MG63 (cell line): Measurements from ENCODE around the gene LRRC8C. TPM values are rescaled to one million over a fixed set of nuclear protein-coding genes. Genes with fewer than 3 reads are reported as not detected.

ENCODE experiments used
- DNase-seq: peaks from one replicate; pipeline ENCODE4 v3.0.0-alpha.2; 2020
- H3K27me3 ChIP-seq: fragments of 250-450 bp; sonication (Bioruptor Pico); 2 replicates; pipeline ENCODE4 v1.5.1; 2020; ENCODE audit warnings: mild to moderate bottlenecking, moderate library complexity
- H3K36me3 ChIP-seq: fragments of 250-450 bp; sonication (Bioruptor Pico); 2 replicates; pipeline ENCODE4 v1.5.1; 2020; ENCODE audit warnings: mild to moderate bottlenecking, moderate library complexity
- H3K4me3 ChIP-seq: fragments of 250-450 bp; sonication (Bioruptor Pico); 2 replicates; pipeline ENCODE4 v1.5.1; 2020; ENCODE audit warnings: mild to moderate bottlenecking, moderate library complexity
- H3K9me3 ChIP-seq: fragments of 250-450 bp; sonication (Bioruptor Pico); 2 replicates; pipeline ENCODE4 v1.5.1; 2020; ENCODE audit warnings: mild to moderate bottlenecking, moderate library complexity
- total RNA-seq: library from RNA; depleted of rRNA; stranded (reverse); fragments of >200 nt; shearing (Covaris generic); gene quantifications from 2 replicates; pipeline ENCODE4 v1.2.3, GENCODE V29; 2014; ENCODE audit warnings: low replicate concordance

Gene LRRC8C
- total RNA-seq, 1 experiment from 2014 or later: 0.43 TPM

GRCh38 chr1:89604414-89604735 is 28.5 kb upstream of the LRRC8C start:
- no peaks in the 10 kb centered on the region for H3K9me3 ChIP-seq
- H3K27me3 ChIP-seq: no peaks in the 10 kb centered on the region
- no peak overlapping the region for H3K4me3 ChIP-seq
- H3K36me3 ChIP-seq: no peaks in the 10 kb centered on the region
- peak; percentile 28 for DNase-seq

GRCh38 chr1:89605692-89606091 is 27.2 kb upstream of the LRRC8C start:
- no peaks in the 10 kb centered on the region for H3K9me3 ChIP-seq
- peak; percentile 73 for DNase-seq
- H3K27me3 ChIP-seq: no peaks in the 10 kb centered on the region
- no peak overlapping the region for H3K4me3 ChIP-seq
- no peaks in the 10 kb centered on the region for H3K36me3 ChIP-seq

- Histone ChIP-seq H3K36me3 (no peaks in the 10 kb centered on the region), H3K27me3 (no peaks in the 10 kb centered on the region), H3K4me3 (no peak overlapping the region), H3K9me3 (no peaks in the 10 kb centered on the region)
- no peak for DNase-seq
Observed at GRCh38 chr1:89606227-89606980, 26.5 kb upstream of the LRRC8C start.

- no peak for DNase-seq
- Histone ChIP-seq H3K27me3 (no peaks in the 10 kb centered on the region), H3K9me3 (no peaks in the 10 kb centered on the region), H3K36me3 (no peaks in the 10 kb centered on the region), H3K4me3 (no peak overlapping the region)
Observed at GRCh38 chr1:89607156-89607555, 25.8 kb upstream of the LRRC8C start.

GRCh38 chr1:89607586-89608318 is 25.2 kb upstream of the LRRC8C start:
- DNase-seq: no peak
- Histone ChIP-seq H3K27me3 (no peaks in the 10 kb centered on the region), H3K9me3 (no peaks in the 10 kb centered on the region), H3K36me3 (no peaks in the 10 kb centered on the region), H3K4me3 (no peak overlapping the region)

- no peak overlapping the region for H3K4me3 ChIP-seq
- no peaks in the 10 kb centered on the region for H3K27me3 ChIP-seq
- no peaks in the 10 kb centered on the region for H3K9me3 ChIP-seq
- DNase-seq: no peak
- no peaks in the 10 kb centered on the region for H3K36me3 ChIP-seq
Observed at GRCh38 chr1:89608319-89608983, 24.5 kb upstream of the LRRC8C start.

- no peak for DNase-seq
- Histone ChIP-seq H3K9me3 (no peaks in the 10 kb centered on the region), H3K4me3 (no peak overlapping the region), H3K27me3 (no peaks in the 10 kb centered on the region), H3K36me3 (no peaks in the 10 kb centered on the region)
Observed at GRCh38 chr1:89608984-89609725, 23.8 kb upstream of the LRRC8C start.

GRCh38 chr1:89609781-89610456 is 23.0 kb upstream of the LRRC8C start:
- DNase-seq: no peak
- H3K27me3 ChIP-seq: no peaks in the 10 kb centered on the region
- H3K4me3 ChIP-seq: no peak overlapping the region
- no peaks in the 10 kb centered on the region for H3K9me3 ChIP-seq
- no peaks in the 10 kb centered on the region for H3K36me3 ChIP-seq

GRCh38 chr1:89610457-89611011 is 22.4 kb upstream of the LRRC8C start:
- Histone ChIP-seq H3K27me3 (no peaks in the 10 kb centered on the region), H3K9me3 (no peaks in the 10 kb centered on the region), H3K4me3 (no peak overlapping the region), H3K36me3 (no peaks in the 10 kb centered on the region)
- DNase-seq: no peak

- no peak for DNase-seq
- H3K9me3 ChIP-seq: no peaks in the 10 kb centered on the region
- H3K27me3 ChIP-seq: no peaks in the 10 kb centered on the region
- no peak overlapping the region for H3K4me3 ChIP-seq
- H3K36me3 ChIP-seq: no peaks in the 10 kb centered on the region
Observed at GRCh38 chr1:89611721-89612120, 21.2 kb upstream of the LRRC8C start.

GRCh38 chr1:89613928-89614327 is 19.0 kb upstream of the LRRC8C start:
- DNase-seq: no peak
- Histone ChIP-seq H3K36me3 (no peaks in the 10 kb centered on the region), H3K4me3 (no peak overlapping the region), H3K27me3 (no peaks in the 10 kb centered on the region), H3K9me3 (no peaks in the 10 kb centered on the region)

- Histone ChIP-seq H3K4me3 (no peak overlapping the region), H3K9me3 (no peaks in the 10 kb centered on the region), H3K36me3 (no peaks in the 10 kb centered on the region), H3K27me3 (no peaks in the 10 kb centered on the region; the same call in 1 of the 2 replicates)
- DNase-seq: no peak
Observed at GRCh38 chr1:89615676-89616598, 17.0 kb upstream of the LRRC8C start.

- no peak for DNase-seq
- no peak overlapping the region for H3K4me3 ChIP-seq
- no peaks in the 10 kb centered on the region for H3K36me3 ChIP-seq
- no peaks in the 10 kb centered on the region; the same call in 1 of the 2 replicates for H3K27me3 ChIP-seq
- H3K9me3 ChIP-seq: no peaks in the 10 kb centered on the region
Observed at GRCh38 chr1:89616844-89617627, 15.9 kb upstream of the LRRC8C start.

- Histone ChIP-seq H3K4me3 (no peak overlapping the region), H3K9me3 (no peaks in the 10 kb centered on the region), H3K27me3 (no peaks in the 10 kb centered on the region; the same call in 1 of the 2 replicates), H3K36me3 (no peaks in the 10 kb centered on the region)
- no peak for DNase-seq
Observed at GRCh38 chr1:89620664-89621063, 12.3 kb upstream of the LRRC8C start.

- DNase-seq: no peak
- no peaks in the 10 kb centered on the region for H3K36me3 ChIP-seq
- no peaks in the 10 kb centered on the region; the same call in 1 of the 2 replicates for H3K27me3 ChIP-seq
- no peak overlapping the region for H3K4me3 ChIP-seq
- no peaks in the 10 kb centered on the region for H3K9me3 ChIP-seq
Observed at GRCh38 chr1:89622895-89623294, 10.0 kb upstream of the LRRC8C start.
